OCI-LY1 (cell line): ENCODE results near the gene F2R.

ENCODE experiments used
- H2AFZ ChIP-seq: fragments of 200-600 bp; sonication (generic), shearing (Covaris generic); 2 replicates; pipeline ENCODE4 v1.6.0; 2014; ENCODE audit warnings: antibody characterized with exemption, mild to moderate bottlenecking, low read length
- H3F3A ChIP-seq: fragments of 200-600 bp; sonication (generic), shearing (Covaris generic); 2 replicates; pipeline ENCODE4 v1.6.0; 2014; ENCODE audit warnings: mild to moderate bottlenecking, antibody characterized with exemption, low read length, moderate library complexity; ENCODE audit not compliant: insufficient read depth
- H3K27ac ChIP-seq: fragments of 200-600 bp; sonication (generic); 2 replicates; pipeline ENCODE4 v1.5.1; 2014; ENCODE audit warnings: low read length, mixed run types, mild to moderate bottlenecking, low read depth; ENCODE audit not compliant: poor library complexity, severe bottlenecking
- H3K27me3 ChIP-seq: fragments of 200-600 bp; sonication (generic); 2 replicates; pipeline ENCODE4 v1.6.0; 2014; ENCODE audit warnings: antibody characterized with exemption, mild to moderate bottlenecking, low read length, moderate library complexity; ENCODE audit not compliant: insufficient read depth
- H3K36me3 ChIP-seq: fragments of 200-600 bp; sonication (generic); 2 replicates; pipeline ENCODE4 v1.6.1; 2014; ENCODE audit warnings: mild to moderate bottlenecking, antibody characterized with exemption, low read length, moderate library complexity, mixed read lengths; ENCODE audit not compliant: insufficient read depth
- H3K4me1 ChIP-seq: fragments of 200-600 bp; sonication (generic); 2 replicates; pipeline ENCODE4 v1.5.1; 2014; ENCODE audit warnings: mild to moderate bottlenecking, low read length, moderate library complexity; ENCODE audit not compliant: insufficient read depth, severe bottlenecking
- H3K4me2 ChIP-seq: fragments of 200-600 bp; sonication (generic), shearing (Covaris generic); 2 replicates; pipeline ENCODE4 v1.6.1; 2014; ENCODE audit warnings: low read length
- H3K4me3 ChIP-seq: fragments of 200-600 bp; sonication (generic); 2 replicates; pipeline ENCODE4 v1.5.1; 2014; ENCODE audit warnings: low read length, low read depth, mild to moderate bottlenecking, mixed read lengths; ENCODE audit not compliant: poor library complexity, severe bottlenecking
- H3K79me2 ChIP-seq: fragments of 200-600 bp; shearing (Covaris generic); 2 replicates; pipeline ENCODE4 v1.6.1; 2016; ENCODE audit warnings: mixed run types, low read length, mixed read lengths; ENCODE audit not compliant: insufficient read depth
- H3K9ac ChIP-seq: fragments of 200-600 bp; sonication (generic), shearing (Covaris generic); 2 replicates; pipeline ENCODE4 v1.6.1; 2014; ENCODE audit warnings: mild to moderate bottlenecking, low read length, mixed read lengths
- H3K9me2 ChIP-seq: fragments of 200-600 bp; sonication (generic), shearing (Covaris generic); 2 replicates; pipeline ENCODE4 v1.6.1; 2014; ENCODE audit warnings: low read depth, mild to moderate bottlenecking, low read length, mixed read lengths
- H3K9me3 ChIP-seq: fragments of 200-600 bp; shearing (Covaris generic); 2 replicates; pipeline ENCODE4 v1.6.1; 2014; ENCODE audit warnings: low read length, mixed read lengths
- H4K20me1 ChIP-seq: fragments of 200-600 bp; sonication (generic), shearing (Covaris generic); 2 replicates; pipeline ENCODE4 v1.6.0; 2016; ENCODE audit warnings: mild to moderate bottlenecking, low read length; ENCODE audit not compliant: insufficient read depth
- EZH2 ChIP-seq: fragments of 200-600 bp; sonication (generic), shearing (Covaris generic); IDR thresholded peaks from 2 replicates; pipeline ENCODE4 v1.8.0; 2017; ENCODE audit warnings: borderline replicate concordance, mixed run types, mild to moderate bottlenecking, antibody characterized with exemption, low read length, moderate library complexity, mixed read lengths
- TF ChIP-seq, protein P1 (sequence below): fragments of 200-600 bp; sonication (generic), shearing (Covaris generic); IDR thresholded peaks from 2 replicates; pipeline ENCODE4 v1.5.1; 2017; ENCODE audit warnings: mild to moderate bottlenecking, antibody characterized with exemption, low read length, moderate library complexity, mixed read lengths

Gene F2R

DNA sequence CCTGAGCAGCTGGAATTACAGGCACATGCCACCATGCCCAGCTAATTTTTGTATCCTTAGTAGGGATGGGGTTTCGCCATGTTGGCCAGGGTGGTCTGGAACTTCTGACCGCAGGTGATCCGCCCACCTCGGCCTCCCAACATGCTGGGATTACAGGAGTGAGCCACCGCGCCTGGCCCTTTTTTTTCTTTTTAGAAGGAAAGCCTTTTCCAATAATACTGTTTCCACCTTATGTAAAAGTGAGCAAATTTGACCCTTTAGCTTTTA is 23.7 kb upstream of the F2R start:
- TF ChIP-seq, protein P1, sequence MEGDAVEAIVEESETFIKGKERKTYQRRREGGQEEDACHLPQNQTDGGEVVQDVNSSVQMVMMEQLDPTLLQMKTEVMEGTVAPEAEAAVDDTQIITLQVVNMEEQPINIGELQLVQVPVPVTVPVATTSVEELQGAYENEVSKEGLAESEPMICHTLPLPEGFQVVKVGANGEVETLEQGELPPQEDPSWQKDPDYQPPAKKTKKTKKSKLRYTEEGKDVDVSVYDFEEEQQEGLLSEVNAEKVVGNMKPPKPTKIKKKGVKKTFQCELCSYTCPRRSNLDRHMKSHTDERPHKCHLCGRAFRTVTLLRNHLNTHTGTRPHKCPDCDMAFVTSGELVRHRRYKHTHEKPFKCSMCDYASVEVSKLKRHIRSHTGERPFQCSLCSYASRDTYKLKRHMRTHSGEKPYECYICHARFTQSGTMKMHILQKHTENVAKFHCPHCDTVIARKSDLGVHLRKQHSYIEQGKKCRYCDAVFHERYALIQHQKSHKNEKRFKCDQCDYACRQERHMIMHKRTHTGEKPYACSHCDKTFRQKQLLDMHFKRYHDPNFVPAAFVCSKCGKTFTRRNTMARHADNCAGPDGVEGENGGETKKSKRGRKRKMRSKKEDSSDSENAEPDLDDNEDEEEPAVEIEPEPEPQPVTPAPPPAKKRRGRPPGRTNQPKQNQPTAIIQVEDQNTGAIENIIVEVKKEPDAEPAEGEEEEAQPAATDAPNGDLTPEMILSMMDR: no peak
- TF ChIP-seq EZH2: no peak
- no peaks in the 10 kb centered on the region for H3F3A ChIP-seq
- H3K27ac ChIP-seq: no peak overlapping the region
- no peaks in the 10 kb centered on the region for H3K4me1 ChIP-seq
- H3K4me2 ChIP-seq: no peak overlapping the region
- no peaks in the 10 kb centered on the region for H3K79me2 ChIP-seq
- no peak overlapping the region for H3K9ac ChIP-seq
- H3K9me3 ChIP-seq: no peaks in the 10 kb centered on the region
- H3K27me3 ChIP-seq: no peaks in the 10 kb centered on the region
- H3K36me3 ChIP-seq: no peaks in the 10 kb centered on the region
- H3K4me3 ChIP-seq: no peak overlapping the region
- no peaks in the 10 kb centered on the region for H4K20me1 ChIP-seq
- H3K9me2 ChIP-seq: no peaks in the 10 kb centered on the region
- H2AFZ ChIP-seq: no peak overlapping the region

DNA sequence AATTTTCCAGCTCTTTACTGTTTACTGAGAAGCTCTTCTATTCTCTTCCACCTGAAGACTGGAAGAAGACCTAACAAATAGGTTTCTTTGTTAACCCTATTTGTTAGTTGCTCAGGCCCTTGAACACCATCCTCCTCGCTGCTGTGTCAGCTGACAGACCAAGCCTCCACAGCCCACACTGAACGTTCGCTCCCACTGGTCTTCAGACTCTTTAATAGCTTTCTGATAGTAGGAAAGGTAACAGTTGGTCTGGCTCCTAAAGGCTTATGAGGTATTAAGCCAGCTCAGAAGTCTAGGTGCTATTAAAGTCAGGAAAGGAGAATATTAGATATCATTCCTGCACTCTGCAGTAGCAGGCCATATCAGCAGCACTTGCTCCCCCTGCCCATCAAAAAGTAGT is 23.3 kb upstream of the F2R start:
- Histone ChIP-seq H3K27ac (no peak overlapping the region), H3K79me2 (no peaks in the 10 kb centered on the region), H3K9ac (no peak overlapping the region), H3K9me3 (no peaks in the 10 kb centered on the region), H3K9me2 (no peaks in the 10 kb centered on the region), H3K4me3 (no peak overlapping the region), H2AFZ (no peak overlapping the region), H3K4me2 (no peak overlapping the region), H3F3A (no peaks in the 10 kb centered on the region), H4K20me1 (no peaks in the 10 kb centered on the region), H3K36me3 (0 out of 2 replicates have a peak, but pooled peaks cover under 1% of the 10 kb centered on the region), H3K4me1 (no peaks in the 10 kb centered on the region), H3K27me3 (no peaks in the 10 kb centered on the region)
- TF ChIP-seq, protein P1: no peak
- no peak for TF ChIP-seq EZH2

DNA sequence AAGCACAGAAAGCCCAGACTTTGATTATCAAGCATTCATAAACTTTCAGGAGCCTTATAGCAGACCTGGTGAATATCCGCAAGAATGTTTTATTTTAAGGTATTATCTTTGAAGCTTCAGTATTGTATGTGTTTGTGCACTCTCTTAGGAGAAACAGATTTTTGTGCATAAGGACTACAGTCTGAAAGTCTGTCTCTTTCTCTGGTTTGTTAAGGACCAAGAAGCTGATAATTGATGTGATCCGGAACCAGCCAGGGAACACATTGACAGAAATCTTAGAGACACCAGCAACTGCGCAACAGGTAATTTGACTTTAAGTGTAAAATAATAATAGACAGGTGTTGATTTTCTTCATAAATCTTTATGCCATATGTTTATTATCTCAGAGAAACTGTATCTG is 22.8 kb upstream of the F2R start:
- H3K9me3 ChIP-seq: no peaks in the 10 kb centered on the region
- H3K9me2 ChIP-seq: no peaks in the 10 kb centered on the region
- no peaks in the 10 kb centered on the region for H3K27me3 ChIP-seq
- H3F3A ChIP-seq: no peaks in the 10 kb centered on the region
- H3K4me3 ChIP-seq: no peak overlapping the region
- H3K27ac ChIP-seq: no peak overlapping the region
- TF ChIP-seq, protein P1: no peak
- no peak for TF ChIP-seq EZH2
- no peak overlapping the region for H3K4me2 ChIP-seq
- no peak overlapping the region for H2AFZ ChIP-seq
- H3K9ac ChIP-seq: no peak overlapping the region
- no peaks in the 10 kb centered on the region for H3K79me2 ChIP-seq
- H3K36me3 ChIP-seq: 0 out of 2 replicates have a peak, but pooled peaks cover 5% of the 10 kb centered on the region
- no peaks in the 10 kb centered on the region for H3K4me1 ChIP-seq
- H4K20me1 ChIP-seq: no peaks in the 10 kb centered on the region
